IgD-negative memory B cell (primary cell): ENCODE data around the gene DHRS7B. TPM values are rescaled to one million over a fixed set of nuclear protein-coding genes. Genes with fewer than 3 reads are reported as not detected.
"Not testable (repeated sequence)": the region's sequence is repeated elsewhere in the genome, so short reads cannot be mapped to it uniquely, and the experiment has no call there.

Experiments used
- H3K27ac Mint-ChIP-seq, 3 donors: one replicate each; pipeline ENCODE4 v1.8.0; 2020 to 2022; ENCODE audit warnings: mild to moderate bottlenecking in 3 of 3, mixed read lengths in 3 of 3, moderate library complexity in 1 of 3
- H3K27me3 Mint-ChIP-seq: one replicate; pipeline ENCODE4 v1.8.0; 2021; ENCODE audit warnings: mixed read lengths
- H3K36me3 Mint-ChIP-seq: one replicate; pipeline ENCODE4 v1.8.0; 2020; ENCODE audit warnings: mild to moderate bottlenecking, mixed read lengths
- H3K4me1 Mint-ChIP-seq, 3 donors: one replicate each; pipeline ENCODE4 v1.8.0; 2020 to 2022; ENCODE audit warnings: mixed read lengths in 3 of 3, mild to moderate bottlenecking in 1 of 3
- H3K4me3 Mint-ChIP-seq, 4 donors: one replicate each; pipeline ENCODE4 v1.8.0; 2020 to 2022; ENCODE audit warnings: mild to moderate bottlenecking in 4 of 4, mixed read lengths in 4 of 4, moderate library complexity in 3 of 4
- H3K9me3 Mint-ChIP-seq, 3 donors: one replicate each; pipeline ENCODE4 v1.8.0; 2020 to 2021; ENCODE audit warnings: mixed read lengths in 3 of 3, mild to moderate bottlenecking in 1 of 3
- polyA plus RNA-seq: library from polyadenylated mRNA; unstranded; fragments of 300-500 nt; fragmentation: Illumina TruSeq; gene quantifications from one replicate; pipeline ENCODE4 v1.2.3, GENCODE V29; 2021

DHRS7B gene
- polyA plus RNA-seq, 1 donor from 2014 or later: 13.3 TPM

DNA sequence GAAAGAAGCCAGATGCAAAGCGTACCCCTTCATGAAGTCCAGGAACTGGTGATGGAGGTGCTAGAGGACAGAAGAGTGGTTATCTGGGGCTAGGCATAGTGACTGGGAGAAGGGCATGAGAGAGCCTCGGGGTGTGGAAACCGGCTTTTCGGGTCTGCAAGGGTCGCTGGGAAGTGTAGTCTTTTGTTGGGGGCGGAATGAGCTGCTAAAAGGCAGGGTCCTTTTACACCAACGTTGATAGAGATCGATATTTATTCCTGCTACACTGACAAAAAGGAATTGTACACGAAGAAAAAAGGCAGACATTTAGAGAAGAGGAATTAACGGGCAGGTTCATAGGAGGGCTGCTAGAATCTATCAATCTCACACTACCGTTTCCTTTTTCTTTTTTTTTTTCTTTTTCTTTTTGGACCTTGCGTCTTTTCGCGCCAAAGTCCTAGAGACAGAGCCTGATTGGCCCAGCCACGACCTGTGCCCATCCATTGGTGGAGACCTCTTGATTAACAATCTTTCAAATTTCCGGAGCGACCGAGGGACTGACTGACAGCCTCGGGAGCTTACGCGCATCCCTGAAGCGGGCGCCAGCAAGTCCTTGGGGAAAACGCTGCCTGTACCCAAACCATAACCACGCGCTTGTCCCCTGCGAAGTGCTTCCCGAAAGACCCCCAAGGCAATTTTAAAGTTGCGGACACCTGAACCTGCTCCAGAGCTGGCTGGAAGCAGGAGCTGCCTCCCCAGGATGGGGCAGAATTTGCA lies 27.7 kb upstream of the DHRS7B start:
- Mint-ChIP-seq H3K4me3 (peak overlapping the region; percentile 90 to 98 (median 94)), H3K27ac (peak overlapping the region; percentile 30 to 58 (median 42)), H3K9me3 (no peaks in the 10 kb centered on the region), H3K4me1 (peaks cover 9 to 12% (median 11%) of the 10 kb centered on the region in 3 donors), H3K36me3 (no peaks in the 10 kb centered on the region), H3K27me3 (no peaks in the 10 kb centered on the region)

DNA sequence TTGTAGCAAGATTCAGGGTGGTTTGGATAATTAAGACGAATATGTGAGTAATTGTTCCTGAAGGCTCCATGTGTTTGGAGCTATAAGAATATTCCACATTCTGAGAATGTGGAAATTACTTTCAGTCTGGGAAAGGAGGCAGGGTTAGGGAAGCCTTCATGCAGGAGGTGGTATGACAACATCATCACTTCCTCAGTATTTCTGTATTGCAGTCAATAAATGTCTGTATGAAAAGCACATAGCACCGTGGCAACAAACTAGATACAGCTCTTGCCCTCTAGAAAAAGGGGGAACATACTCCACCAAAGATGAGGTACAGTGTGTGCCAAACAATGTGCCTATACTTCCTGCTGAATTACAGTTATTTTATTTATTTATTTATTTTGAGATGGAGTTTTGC lies 26.1 kb upstream of the DHRS7B start:
- Mint-ChIP-seq H3K36me3 (no peaks in the 10 kb centered on the region), H3K27ac (no peak overlapping the region), H3K4me3 (peak overlapping the region in 1 of 4 donors; percentile 90), H3K27me3 (peaks cover 1% of the 10 kb centered on the region), H3K4me1 (peaks cover 9 to 12% (median 11%) of the 10 kb centered on the region in 3 donors), H3K9me3 (no peaks in the 10 kb centered on the region)

DNA sequence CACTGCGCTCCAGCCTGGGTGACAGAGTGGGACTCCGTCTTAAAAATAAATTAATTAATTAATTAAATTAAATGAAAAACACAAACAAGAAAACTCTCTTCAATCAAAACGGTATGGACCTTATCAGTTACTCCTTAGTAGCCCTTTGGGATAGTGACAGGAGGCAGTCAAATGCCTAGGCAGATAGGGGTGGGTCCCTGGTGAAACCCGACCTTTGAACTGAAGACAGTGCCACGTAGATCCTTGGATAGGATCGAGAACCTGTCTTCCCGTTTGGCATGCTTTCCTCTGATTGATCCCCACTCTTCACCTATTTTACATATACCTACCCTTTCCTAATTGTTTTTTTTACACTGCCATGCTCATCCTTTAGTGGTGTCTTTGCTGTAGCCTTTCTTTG lies 22.2 kb upstream of the DHRS7B start:
- Mint-ChIP-seq H3K4me1 (peaks cover 2 to 3% (median 2%) of the 10 kb centered on the region in 3 donors), H3K27me3 (peaks cover 1% of the 10 kb centered on the region), H3K36me3 (no peaks in the 10 kb centered on the region), H3K4me3 (no peak overlapping the region), H3K9me3 (no peaks in the 10 kb centered on the region), H3K27ac (no peak overlapping the region)

DNA sequence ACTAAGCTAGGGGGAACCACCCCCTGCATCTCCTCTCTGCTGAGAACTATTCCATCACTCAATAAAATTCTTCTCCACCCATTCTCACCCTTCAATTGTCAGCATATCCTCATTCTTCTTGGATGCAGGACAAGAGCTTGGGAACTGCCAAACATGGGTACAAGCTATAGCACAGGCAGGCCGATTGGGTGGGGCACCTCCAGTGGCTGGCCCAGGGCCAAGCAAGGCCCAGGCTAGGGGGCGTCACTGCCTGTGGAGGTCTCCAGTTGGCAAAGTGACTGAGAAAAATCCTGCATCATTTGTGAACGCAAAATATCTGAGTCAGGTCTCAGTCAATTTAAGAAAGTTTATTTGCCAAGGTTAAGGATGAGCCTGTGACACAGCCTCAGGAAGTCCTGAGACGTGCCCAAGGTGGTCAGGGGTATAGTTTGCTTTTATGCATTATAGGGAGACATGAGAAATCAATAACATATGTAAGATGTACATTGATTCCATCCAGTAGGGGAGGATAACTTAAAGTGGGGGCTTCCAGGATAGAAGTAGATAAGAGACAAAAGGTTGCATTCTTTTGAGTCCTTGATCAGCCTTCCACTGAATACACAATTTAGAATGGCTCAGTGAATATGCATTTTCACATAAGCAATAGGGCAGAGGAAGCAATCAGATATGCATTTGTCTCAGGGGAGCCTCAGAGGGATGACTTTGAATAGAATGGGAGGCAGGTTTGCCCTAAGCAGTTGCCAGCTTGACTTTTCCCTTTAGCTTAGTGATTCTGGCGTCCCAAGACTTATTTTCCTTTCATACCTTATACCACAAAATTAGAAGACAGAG lies 21.5 kb upstream of the DHRS7B start:
- no peak overlapping the region for H3K27ac Mint-ChIP-seq
- peaks cover 0 to 1% (median 0%) of the 10 kb centered on the region in 3 donors for H3K4me1 Mint-ChIP-seq
- peaks cover 1% of the 10 kb centered on the region for H3K27me3 Mint-ChIP-seq
- H3K4me3 Mint-ChIP-seq: no peak overlapping the region
- no peaks in the 10 kb centered on the region for H3K9me3 Mint-ChIP-seq
- no peaks in the 10 kb centered on the region for H3K36me3 Mint-ChIP-seq

DNA sequence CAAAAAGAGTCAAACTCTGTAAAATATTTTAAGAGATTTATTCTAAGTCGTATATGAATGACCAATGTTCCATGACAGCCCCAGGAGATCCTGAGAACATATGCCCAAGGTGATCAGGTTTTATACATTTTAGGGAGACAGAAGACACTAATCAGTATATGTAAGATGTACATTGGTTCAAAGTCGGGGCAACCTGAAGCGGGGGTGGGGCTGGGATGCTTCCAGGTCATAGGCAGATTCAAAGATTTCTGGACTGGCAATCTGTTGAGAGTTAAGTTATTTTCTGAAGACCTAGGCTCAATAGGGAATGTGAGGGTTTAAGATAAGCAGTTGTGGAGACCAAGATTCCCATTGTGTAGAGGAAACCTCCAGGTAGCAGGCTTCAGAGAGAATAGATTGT lies 20.4 kb upstream of the DHRS7B start:
- H3K9me3 Mint-ChIP-seq: no peaks in the 10 kb centered on the region
- H3K27ac Mint-ChIP-seq: no peak overlapping the region
- H3K4me3 Mint-ChIP-seq: no peak overlapping the region

DNA sequence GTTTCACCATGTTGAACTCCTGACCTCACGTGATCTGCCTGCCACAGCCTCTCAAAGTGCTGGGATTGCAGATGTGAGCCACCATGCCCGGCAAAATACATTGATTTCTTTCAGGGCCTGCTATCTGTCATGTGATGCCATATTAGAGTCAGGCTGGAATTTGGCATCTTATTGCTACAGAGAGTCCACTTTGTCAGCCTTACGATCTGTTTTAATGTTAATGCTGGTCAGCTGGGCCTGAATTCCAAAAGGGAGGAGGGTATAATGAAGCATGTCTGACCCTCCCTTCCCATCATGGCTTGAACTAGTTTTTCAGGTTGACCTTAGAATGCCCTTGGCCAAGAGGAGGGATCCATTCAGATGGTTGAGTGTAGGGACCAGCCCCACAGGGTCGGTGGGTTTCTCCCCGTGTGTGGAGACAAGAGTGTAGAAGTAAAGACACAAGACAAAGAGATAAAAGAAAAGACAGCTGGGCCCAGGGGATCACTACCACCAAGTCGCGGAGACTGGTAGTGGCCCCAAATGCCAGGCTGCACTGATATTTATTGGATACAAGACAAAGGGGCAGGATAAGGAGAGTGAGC lies 19.6 kb upstream of the DHRS7B start:
- not testable (repeated sequence) for H3K9me3 Mint-ChIP-seq, H3K27ac Mint-ChIP-seq, H3K27me3 Mint-ChIP-seq, H3K36me3 Mint-ChIP-seq, H3K4me3 Mint-ChIP-seq, H3K4me1 Mint-ChIP-seq

More for the DNA sequence above, 20.4 kb upstream of the DHRS7B start:
- peaks cover 0 to 1% (median 0%) of the 10 kb centered on the region in 3 donors for H3K4me1 Mint-ChIP-seq
- no peaks in the 10 kb centered on the region for H3K36me3 Mint-ChIP-seq
- H3K27me3 Mint-ChIP-seq: peaks cover 1% of the 10 kb centered on the region

DNA sequence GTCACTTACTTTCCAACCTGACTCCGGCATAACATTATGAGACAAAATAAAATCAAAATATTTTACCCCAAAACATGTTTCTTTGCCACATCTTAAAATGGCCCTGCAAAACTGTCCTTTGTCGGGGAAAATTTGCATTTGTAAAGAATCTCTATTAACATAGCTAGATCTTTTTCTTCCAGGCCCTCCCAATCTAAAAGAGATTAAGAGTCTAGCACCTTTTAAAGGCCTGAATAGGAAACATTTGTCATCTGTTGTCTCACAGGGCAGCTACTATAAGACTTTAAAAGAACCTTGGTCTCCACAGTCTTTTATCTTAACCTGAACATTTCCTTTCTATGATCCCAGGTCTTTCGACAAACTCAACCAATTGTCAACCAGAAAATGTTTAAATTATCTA lies 18.1 kb upstream of the DHRS7B start:
- H3K27ac Mint-ChIP-seq: no peak overlapping the region

DNA sequence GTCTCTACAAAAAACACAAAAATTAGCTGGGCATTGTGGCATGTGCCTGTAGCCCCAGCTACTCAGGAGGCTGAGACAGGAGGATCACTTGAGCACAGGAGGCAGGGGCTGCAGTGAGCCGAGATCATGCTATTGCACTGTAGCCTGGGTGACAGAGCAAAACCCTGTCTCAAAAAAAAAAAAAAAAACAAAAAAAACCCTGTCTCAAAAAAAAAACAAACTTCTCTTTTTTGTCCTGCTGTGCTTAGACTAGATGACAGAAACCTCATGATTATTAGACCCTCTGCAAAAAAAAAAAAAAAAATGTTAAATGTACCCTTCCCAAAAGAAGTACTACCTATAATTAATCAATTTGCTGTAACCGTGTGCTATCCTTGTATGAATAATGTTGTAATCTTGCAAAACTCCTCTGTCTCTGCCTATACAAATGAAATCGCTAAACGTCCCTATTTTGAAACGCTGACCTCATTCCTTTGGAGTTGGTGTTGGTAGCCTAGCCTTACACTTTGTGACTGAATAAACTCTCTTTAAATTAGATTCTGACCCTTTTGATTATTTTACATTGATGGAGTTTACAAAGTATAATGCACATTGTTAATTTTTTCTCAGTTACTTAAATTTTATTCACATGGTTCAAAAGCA lies 13.6 kb upstream of the DHRS7B start:
- Mint-ChIP-seq H3K36me3 (no peaks in the 10 kb centered on the region), H3K27ac (no peak overlapping the region), H3K27me3 (no peaks in the 10 kb centered on the region), H3K4me3 (peak overlapping the region in 1 of 4 donors; percentile 56), H3K9me3 (no peaks in the 10 kb centered on the region), H3K4me1 (peaks cover 0 to 2% (median 0%) of the 10 kb centered on the region in 3 donors)

More for the DNA sequence above, 18.1 kb upstream of the DHRS7B start:
- H3K9me3 Mint-ChIP-seq: no peaks in the 10 kb centered on the region
- H3K36me3 Mint-ChIP-seq: no peaks in the 10 kb centered on the region
- no peak overlapping the region for H3K4me3 Mint-ChIP-seq
- H3K27me3 Mint-ChIP-seq: peaks cover 1% of the 10 kb centered on the region
- H3K4me1 Mint-ChIP-seq: no peaks in the 10 kb centered on the region

DNA sequence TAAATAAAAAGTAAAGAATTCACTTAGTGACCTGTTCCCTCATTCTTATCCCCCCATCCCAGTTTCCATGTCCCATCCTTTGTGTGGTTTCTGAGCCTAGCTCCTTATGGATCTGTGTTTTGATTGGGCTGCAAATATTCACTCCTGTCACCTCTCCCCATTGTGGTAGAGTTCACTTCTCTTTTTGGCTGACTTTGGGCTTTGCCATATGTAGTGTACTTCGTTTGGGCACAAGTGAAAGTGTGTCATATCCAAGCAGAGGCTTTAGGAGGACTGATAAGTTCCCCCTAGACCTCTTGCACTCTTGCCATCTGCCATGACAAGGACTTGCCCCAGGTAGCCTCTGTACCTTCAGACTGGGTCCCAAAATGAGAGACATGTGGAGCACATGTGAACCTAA lies 13.0 kb upstream of the DHRS7B start:
- Mint-ChIP-seq H3K36me3 (no peaks in the 10 kb centered on the region), H3K27me3 (no peaks in the 10 kb centered on the region), H3K9me3 (no peaks in the 10 kb centered on the region), H3K4me3 (no peak overlapping the region), H3K27ac (no peak overlapping the region), H3K4me1 (peaks cover 0 to 2% (median 0%) of the 10 kb centered on the region in 3 donors)

DNA sequence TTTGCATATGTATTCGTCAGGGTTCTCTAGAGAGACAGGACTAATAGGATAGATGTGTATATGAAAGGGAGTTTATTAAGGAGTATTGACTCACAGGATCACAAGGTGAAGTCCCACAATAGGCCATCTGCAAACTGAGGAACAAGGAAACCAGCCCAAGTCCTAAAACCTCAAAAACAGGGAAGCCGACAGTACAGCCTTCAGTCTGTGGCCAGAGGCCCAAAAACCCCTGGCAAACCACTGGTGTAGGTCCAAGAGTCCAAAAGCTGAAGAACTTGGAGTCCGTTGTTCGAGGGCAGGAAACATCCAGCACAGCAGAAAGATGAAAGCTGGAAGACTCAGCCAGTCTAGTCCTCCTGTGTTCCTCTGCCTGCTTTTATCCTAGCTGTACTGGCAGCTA lies 12.0 kb upstream of the DHRS7B start:
- not testable (repeated sequence) for H3K4me1 Mint-ChIP-seq, H3K27me3 Mint-ChIP-seq, H3K36me3 Mint-ChIP-seq, H3K9me3 Mint-ChIP-seq, H3K4me3 Mint-ChIP-seq, H3K27ac Mint-ChIP-seq

DNA sequence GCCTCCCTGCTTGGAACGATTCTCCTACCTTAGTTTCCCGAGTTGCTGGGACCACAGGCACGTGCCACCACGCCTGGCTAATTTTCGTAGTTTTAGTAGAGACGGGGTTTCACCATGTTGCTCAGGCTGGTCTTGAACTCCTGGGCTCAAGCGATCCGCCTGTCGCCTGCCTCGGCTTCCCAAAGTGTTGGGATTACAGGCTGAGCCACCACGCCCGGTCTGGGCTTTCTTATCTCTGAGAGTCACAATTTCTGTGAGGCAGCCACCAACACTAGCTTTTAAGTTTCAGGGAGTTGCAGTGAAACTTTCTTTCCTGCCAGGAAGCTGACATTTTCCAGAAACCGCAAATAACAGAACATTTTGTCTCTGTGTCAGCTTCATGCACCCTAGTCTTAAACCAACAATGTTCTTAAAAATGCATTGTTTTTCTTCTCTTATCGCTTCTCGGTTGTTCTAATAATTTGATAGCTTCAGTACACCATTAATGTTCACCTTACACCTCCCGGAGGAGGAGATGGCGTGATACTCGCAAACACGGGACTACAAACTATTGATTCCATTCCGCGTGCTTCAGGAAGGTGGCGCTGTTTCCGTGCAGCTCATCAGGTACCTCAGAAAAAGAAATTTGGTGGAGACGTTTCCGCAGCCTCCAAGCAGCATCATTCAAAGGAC lies 7.4 kb upstream of the DHRS7B start:
- Mint-ChIP-seq H3K27ac (no peak overlapping the region), H3K4me1 (peaks cover 2 to 8% (median 5%) of the 10 kb centered on the region in 3 donors), H3K4me3 (peak overlapping the region in 1 of 4 donors; percentile 2), H3K9me3 (no peaks in the 10 kb centered on the region), H3K36me3 (no peaks in the 10 kb centered on the region), H3K27me3 (peaks cover 1% of the 10 kb centered on the region)

DNA sequence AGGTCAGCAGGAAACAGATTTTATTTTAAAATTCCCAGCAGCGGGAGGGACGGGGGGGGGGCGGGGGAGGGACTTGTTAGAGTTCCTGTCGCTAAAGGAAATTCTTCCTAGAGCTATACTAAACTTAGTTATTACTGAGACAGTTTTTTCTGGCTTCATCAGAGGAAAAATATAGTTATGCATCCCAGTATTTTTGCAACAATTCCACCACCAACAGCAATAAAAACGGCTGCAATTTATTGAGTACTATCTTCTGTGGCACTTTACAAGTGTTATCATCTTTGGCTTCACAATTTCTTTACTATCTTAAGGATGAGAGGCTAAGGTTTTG lies 6.9 kb upstream of the DHRS7B start:
- peaks cover 1% of the 10 kb centered on the region for H3K27me3 Mint-ChIP-seq
- H3K4me3 Mint-ChIP-seq: no peak overlapping the region
- H3K36me3 Mint-ChIP-seq: no peaks in the 10 kb centered on the region
- peaks cover 5 to 9% (median 6%) of the 10 kb centered on the region in 3 donors for H3K4me1 Mint-ChIP-seq
- peaks cover 0 to under 1% (median 0%) of the 10 kb centered on the region in 3 donors for H3K9me3 Mint-ChIP-seq
- no peak overlapping the region for H3K27ac Mint-ChIP-seq

DNA sequence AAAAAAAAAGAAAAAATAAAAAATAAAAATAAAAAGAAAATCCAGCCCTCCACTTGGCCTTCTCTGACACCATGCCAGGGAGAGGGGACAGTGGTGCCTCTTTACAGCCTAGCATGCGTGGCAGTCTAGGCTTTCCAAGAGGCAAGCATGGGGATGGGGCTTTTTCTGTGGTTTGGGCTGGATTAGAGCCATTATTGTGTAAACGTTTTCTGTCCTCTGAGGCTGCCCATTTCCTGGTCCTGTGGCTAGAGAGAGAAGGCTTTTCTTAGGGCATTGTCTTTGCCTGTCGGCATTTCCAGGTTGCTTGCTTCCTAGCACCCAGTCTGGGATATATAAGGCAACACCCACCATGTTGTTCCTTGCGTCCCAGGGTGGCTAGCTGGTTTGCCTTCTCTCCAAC lies 2.7 kb upstream of the DHRS7B start:
- Mint-ChIP-seq H3K9me3 (peaks cover 0 to 2% (median 0%) of the 10 kb centered on the region in 3 donors), H3K27me3 (peaks cover 1% of the 10 kb centered on the region), H3K4me1 (peaks cover 15 to 31% (median 31%) of the 10 kb centered on the region in 3 donors), H3K4me3 (peak overlapping the region in 1 of 4 donors; percentile 5), H3K27ac (peak overlapping the region in 1 of 3 donors; percentile 16), H3K36me3 (no peaks in the 10 kb centered on the region)

DNA sequence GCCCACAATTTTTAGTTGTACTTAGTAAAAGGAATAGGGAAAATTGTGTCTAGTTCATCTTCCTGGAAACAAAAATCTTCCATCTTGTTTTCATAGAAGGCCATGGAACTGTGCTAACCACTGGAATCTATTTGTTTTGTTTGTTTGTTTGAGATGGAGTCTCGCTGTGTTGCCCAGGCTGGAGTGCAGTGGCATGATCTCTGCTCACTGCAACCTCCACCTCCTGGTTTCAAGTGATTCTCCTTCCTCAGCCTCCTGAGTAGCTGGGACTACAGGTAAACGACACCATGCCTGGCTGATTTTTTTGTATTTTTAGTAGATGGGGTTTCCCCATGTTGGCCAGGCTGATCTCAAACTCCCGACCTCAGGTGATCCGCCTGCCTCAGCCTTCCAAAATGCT lies 2.2 kb upstream of the DHRS7B start:
- Mint-ChIP-seq H3K27ac (peak overlapping the region in 1 of 3 donors; percentile 16), H3K4me3 (peak overlapping the region in 3 of 4 donors; percentile 55 to 68 (median 57)), H3K4me1 (peaks cover 15 to 29% (median 29%) of the 10 kb centered on the region in 3 donors)
- not testable (repeated sequence) for H3K9me3 Mint-ChIP-seq, H3K36me3 Mint-ChIP-seq, H3K27me3 Mint-ChIP-seq
